HG02943 (cell line): ENCODE measurements around the gene AGBL4.
"Not testable (repeated sequence)": the region's sequence is repeated elsewhere in the genome, so short reads cannot be mapped to it uniquely, and the experiment has no call there.

Experiments used
- ATAC-seq: cut with Tn5 transposase; IDR thresholded peaks from one replicate; pipeline ENCODE4 v1.9.1; 2021; ENCODE audit warnings: mild to moderate bottlenecking, low read depth, moderate library complexity; ENCODE audit not compliant: unreplicated experiment

Gene AGBL4

DNA sequence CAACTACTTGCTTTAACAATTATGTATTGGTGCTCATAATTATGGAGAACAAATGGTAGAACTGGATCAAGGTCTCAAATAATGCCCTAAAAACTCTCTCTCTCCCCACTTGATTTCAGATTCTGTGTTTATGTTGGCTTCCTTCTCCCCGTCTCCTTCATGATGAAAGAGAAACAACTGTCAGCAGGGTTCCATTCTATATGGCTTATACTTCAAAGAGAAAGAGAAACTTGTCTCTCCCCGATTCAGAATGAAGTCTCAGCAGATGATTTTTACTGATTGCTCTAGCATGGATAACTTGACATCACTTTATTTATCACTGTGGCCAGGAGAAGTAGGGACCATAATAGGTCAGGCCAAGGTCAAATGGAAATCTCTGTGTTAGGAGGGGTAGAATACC is 575.6 kb downstream of the AGBL4 start:
- ATAC-seq, result no peak

DNA sequence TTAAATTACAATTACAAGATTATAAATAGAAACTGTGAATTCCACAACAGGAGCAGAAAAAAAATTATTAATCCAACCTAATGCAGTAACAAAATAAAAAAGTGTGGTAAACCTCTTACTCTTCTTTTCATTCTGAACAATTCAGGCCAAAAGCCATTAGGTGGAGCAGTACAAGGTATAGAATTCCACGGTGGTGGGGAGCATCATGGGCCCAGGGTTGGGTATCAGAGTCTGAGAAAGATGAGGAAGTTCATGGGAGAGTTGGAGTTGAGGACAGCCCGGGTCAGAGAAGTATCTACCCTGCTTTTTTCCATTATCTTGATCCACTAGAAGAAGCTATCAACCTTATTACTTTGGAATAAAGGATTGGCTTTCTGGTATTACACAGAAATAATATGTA is 586.9 kb downstream of the AGBL4 start:
- no peak for ATAC-seq

DNA sequence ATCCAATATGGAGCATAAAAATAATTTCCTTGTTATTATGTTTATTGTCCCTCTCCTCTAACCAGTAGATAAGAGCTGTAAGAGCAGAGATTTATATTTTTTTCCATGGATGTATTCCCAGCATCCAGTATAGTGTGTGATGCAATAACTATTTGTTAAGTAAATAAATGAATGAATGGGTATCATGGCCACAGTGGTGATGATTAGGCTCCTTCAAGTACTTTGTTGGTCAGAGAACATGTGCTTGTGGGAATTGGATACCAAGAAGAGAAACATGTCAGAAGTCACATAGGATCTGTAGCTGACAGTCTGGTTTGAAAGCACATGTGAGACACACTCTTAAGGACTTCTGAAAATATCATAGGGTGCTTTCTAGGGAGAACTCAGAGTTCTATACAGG is 588.5 kb downstream of the AGBL4 start:
- ATAC-seq, result no peak

DNA sequence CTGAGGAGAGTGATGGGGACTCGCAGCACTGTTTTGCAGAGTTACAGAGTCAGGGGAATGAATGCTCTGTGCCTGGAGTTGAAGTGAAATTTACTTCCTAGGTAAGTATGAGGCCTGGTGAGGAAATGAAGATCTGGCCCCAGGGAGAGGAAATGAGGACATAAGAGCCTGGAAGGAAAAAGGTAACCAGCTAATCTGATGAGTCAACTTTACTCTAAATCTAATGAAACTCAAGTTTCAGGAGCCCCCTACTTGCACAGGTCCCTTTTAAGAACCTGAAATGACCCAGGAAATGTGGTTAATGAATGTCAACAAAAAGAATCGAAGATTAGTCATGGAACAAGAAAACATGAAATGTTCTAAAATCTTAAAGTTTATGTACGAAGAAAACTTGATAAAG is 599.0 kb downstream of the AGBL4 start:
- ATAC-seq, result no peak

DNA sequence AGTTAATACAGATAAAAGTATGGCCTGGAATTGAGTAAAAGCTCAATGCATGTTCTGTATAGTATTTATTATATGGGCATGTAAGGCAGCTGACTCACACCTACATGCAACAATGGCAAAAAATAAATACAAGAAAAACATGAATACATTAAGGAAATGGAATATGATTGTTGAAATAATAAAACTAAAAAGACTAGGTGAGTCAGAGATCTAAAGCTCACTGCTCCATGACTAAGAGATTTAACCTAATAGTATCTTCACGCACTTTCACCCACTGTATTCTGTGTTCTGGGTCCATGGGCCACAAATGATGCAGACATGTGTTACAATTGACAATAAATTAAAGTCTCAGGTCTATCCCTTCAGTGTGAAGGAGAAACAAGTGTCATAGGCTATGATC is 607.0 kb downstream of the AGBL4 start:
- ATAC-seq, result no peak

DNA sequence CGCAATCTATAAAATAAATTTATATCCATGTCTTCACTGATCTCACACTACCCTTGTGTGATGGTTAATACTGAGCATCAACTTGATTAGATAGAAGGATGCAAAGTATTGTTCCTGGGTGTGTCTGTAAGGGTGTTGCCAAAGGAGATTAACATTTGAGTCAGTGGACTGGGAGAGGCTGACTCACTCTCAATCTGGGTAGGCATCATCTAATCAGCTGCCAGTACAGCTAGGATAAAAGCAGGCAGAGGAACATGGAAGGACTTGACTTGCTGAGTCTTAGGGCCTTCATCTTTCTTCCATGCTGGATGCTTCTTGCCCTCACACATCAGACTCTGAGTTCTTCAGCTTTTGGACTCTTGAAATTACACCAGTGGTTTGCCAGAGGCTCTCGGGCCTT is 615.4 kb downstream of the AGBL4 start:
- ATAC-seq, result no peak

DNA sequence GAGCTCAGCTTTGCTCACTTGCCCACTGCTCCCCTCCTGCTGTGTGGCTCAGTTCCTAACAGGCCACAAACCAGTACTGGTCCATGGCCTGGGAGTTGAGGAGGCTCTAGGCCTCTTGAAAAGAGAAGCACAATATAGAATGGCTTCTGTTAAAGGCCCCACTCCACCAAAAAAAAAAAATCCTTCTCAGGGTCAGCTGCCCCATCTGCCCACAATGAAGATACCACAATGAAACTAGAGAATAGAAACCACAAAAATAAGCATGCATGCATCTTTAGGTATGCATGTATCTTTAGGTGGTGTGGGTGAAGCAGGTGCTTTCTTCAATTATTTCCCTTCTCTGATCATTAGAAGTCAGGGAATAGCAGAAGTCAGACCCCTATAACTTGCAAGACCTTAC is 626.7 kb downstream of the AGBL4 start:
- no peak for ATAC-seq

DNA sequence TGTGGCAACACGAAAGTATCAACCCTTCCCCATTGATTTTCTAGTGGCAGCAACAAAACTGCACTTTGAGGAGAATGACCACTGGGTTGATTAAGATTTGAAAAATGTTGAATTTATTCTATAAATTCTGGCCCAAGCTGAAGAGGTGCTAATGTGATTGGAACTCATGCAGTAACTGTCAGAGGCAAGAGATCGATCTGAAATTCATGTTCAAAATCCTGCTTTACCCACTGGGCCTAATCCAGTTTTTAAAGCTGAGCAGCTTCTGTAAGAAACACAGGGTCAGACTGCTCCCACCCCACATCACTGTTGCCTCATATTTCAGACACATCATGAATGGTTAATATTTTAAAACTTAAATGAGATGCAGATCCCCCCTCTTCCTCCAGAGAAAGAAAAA is 629.6 kb downstream of the AGBL4 start:
- no peak for ATAC-seq

DNA sequence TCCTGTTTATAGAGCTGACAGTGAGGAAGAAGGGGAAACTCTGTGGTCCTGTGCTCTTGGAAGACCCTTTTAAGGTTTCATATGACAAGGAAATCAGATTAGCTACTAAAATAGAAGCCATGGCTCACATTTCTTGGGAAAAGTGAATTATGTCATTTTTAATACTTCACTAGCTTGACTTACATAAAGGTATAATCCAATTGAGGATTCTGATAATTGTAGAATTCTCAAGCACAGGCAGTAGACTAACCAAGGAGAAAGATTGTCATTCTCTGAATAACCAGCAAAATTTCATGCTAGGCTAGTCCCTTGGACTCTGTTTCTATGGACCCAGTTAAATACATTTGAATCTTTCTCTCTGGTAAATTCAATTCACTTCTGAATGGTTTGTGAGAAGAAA is 634.1 kb downstream of the AGBL4 start:
- ATAC-seq, result no peak

DNA sequence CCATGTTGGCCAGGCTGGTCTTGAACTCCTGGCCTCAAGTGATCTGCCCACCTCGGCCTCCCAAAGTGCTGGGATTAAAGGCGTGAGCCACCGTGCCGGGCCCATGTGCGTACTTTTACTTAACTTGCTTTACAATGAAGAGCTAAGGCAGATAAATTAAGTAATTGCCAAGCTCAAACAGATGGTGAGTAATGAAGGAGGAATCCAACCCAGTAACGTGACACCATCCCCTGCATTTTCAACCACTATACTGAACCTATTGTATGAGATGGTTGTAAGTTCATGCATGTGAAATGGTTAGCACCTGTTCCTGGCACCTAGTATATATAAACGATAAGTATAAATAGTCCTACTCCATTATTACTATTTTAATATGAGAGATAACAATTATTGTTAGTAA is 659.1 kb downstream of the AGBL4 start:
- no peak for ATAC-seq

DNA sequence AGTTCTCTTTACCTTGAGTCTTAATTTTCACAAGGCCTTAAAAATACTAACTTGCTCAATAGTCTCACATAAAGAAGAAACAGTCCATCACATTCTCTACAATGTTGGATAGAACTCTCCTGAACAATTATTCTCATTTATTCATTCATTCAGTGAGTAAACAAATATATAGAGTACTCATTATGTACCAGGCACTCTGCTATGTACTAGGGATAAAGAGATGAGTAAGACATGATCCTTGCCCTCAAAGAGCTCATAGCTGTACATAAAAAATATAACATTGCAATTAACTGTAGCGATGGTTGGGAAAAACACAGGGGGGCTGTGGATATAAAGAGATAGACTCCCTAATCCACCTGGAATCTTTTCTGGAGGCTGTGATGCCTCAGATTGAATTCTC is 660.1 kb downstream of the AGBL4 start:
- no peak for ATAC-seq

DNA sequence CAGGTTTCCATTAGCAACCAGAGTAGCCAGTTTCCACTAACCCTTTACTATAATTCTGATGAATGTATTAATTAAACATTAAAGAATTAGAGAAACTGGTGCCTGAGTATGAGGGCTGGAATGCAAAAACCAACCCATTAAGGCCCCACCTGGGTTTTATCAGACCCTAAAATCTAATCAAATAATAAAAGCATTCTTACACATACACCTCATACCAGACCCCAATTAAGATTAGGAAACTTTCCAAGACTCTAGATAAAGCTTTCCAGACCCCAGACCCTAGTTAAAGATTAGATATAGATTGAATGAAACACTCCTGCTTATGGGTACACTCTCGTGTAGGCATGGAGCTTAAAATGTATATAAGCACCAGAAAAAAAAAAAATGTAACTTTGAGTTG is 665.7 kb downstream of the AGBL4 start:
- no peak for ATAC-seq

DNA sequence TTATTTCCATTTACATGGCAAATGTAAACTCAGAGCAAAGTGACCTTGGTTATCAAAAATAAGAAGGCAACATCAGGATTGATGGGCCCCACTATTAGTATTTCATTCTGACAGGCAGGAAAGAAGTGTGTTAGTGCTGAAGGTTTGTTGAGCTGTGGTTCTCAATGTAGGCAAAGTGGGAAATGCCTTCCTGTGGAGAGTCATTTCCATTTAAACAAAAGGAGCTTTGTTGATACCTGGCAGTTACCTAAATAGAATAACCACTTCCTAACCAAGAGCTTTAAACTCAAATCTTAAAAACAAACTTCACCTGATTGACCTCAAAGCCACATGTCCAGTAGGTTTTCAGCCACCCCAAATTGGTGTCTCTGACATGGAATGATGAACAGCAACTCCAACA is 667.2 kb downstream of the AGBL4 start:
- ATAC-seq, result no peak

DNA sequence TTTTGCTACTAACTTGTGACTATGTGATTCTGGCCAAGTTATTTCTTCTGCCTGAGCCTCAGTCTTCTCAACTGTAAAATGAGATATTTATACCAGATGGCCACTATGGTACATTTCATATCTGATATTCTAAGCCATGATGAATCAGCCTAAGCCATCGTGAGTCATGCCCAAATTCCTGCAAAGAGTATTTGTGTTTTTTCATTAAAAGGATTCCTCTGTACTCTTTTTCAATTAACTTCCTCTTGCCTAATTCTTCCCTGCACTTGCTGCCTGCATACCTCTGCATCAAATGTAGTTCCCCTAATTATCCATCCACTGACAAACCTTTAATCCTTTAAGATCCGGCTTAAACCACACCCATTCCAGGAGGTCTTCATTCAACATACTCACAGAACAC is 672.0 kb downstream of the AGBL4 start:
- ATAC-seq, result no peak

DNA sequence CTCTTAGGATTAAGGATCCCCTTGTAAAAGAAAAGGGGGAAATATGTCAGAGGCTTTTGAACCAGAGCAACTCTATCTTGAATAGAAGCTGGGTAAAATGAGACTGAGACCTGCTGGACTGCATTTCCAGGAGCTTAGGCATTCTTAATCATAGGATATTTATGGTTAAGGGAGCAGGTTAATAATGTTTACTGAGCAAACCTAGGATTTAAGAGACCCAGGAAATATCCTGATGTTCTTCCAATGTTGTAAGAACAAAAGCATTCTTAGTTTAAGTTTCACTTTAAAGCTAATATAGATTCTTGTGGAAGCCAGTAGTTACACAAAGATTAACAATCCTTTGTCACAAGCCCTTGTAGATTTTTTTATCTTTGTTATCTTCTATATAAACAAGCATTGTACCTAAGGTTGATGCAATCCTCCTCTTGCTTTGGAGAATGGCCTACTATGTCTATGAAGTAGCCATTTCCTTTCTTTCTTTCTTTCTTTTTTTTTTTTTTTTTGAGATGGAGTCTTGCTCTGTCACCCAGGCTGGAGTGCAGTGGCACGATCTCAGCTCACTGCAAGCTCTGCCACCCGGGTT is 676.9 kb downstream of the AGBL4 start:
- ATAC-seq, result no peak

DNA sequence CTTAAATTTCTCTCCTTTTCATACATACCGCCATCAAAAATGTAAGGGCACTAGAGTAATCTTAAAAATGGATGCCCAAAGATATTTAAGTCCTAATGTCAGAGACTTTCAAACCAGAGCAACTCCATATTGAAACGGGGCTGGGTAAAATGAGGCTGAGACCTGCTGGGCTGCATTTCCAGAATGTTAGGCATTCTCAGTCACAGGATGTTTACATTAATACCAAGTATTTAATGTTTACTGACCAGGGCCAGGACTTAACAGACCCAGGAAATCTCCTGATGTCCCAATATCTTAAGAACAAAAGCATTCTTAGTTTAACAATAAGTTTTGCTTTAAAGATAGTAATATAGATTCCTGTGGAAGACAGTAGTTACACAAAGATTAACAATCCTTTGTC is 683.2 kb downstream of the AGBL4 start:
- ATAC-seq, result no peak

DNA sequence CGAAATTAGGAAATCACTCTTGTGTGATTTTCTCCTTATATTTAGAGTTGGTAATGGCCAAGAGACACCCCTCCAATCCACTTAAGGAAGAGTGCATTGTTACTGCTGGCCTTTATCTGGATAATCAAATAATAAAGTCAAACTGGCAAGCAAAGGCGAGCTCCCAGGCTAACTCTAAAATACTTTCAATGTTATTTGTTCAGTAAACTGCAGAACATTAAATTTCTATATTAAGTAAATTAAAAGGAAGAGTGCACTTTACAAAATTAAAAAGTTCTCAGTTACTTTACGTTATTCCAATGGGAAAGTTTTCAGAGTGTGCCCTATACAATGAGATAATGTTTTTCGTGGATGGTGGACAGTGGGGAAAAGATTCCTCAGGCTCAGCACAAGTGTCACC is 684.7 kb downstream of the AGBL4 start:
- ATAC-seq, result no peak

DNA sequence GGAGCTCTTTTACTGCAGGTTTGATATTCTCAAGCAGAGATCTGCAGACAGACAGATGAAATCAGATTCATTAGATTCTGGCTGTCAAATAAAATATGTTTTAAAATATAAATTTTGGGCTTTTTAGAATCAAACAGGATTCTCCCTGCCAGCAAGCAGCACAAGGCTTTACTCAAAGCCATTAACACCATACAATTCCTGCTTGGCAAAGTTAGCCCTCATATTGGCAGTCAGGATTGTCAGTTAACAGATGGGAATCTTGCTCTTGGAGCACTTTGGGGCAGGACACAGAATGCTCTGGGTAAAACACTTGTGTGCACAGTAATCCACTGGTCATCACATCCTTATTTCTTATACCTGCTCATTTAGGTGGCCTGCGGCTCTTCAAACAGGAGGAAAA is 686.5 kb downstream of the AGBL4 start:
- no peak for ATAC-seq

DNA sequence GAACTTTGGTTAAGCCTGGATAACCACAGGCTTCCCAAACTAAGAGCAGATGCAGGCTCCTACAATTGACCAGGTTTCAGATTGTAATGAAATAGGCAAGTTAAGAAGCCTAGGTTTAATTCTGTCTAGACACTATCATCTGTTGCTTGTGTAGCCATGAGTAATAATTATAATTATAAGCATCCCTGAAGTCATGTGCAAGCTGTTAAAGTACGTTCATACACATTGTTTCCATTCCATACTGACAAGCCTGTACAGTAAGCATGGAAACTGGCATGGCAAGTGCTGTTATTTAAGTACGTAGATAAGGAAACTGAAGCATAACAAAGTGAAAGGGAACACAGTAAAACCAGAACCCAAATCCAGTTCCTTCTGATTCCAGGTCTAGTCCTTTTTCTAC is 689.8 kb downstream of the AGBL4 start:
- ATAC-seq, result no peak

DNA sequence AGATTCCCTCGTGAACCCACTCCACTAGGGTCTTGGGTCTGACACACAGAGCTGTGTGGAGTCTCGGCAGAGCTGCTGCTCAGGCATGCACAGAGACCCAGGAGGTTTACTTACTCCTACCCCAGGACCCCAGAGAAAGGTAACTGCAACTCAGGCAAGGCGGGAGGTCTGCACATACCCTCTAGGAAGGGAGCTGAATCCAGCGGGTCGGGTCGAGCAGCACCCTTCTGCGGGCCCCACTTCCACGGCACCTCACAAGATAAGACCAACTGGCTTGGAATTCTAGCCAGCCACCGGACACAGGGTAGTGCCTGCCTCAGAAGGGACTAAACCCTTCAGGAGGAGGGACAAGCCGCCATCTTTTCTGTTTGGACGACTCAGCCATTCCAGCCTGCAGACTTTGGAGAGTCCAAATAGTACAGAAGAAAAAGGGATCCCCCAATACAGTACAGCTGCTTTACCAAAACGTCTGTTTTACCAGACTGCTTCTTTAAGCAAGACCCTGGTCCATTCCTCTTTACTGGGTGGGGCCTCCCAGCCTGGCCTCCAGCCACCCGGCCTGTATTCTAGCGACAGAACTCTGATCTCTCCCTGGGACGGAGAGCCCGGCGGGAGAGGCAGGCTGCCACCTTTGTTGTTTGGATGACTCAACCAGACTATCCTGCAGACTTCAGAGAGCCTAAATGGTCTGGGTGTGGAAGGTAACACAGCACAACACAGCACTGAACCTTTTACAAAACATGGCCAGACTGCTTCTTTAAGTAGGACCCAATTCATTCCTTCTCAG is 692.5 kb downstream of the AGBL4 start:
- ATAC-seq, result no peak

DNA sequence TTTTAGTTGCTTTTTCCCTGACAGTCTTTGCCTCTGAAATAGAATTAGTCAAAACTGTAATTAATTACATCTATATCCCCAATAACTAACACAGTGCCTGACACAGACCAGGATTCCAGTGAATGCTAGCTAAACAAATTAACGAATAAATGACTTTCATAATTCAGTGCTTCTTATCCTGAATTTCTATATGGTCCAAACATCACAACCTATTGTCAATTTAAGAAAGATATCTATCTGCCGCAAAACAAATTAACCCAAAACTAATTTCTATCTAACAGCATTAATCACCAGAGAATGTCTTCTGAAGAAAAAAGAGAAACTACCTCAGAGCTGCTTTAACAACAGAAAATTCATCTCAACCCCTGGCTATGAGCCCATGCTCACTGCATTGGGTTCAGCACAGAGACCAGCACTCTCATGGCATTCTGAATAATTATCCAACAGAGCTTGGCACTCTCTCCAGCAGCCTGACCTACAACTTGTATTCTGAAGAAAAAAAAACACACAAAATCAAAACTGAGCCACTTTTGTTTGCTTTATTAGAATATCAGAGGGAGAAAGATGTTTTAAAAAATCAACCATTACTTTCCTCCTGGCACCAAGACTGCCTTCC is 699.7 kb downstream of the AGBL4 start:
- no peak for ATAC-seq

DNA sequence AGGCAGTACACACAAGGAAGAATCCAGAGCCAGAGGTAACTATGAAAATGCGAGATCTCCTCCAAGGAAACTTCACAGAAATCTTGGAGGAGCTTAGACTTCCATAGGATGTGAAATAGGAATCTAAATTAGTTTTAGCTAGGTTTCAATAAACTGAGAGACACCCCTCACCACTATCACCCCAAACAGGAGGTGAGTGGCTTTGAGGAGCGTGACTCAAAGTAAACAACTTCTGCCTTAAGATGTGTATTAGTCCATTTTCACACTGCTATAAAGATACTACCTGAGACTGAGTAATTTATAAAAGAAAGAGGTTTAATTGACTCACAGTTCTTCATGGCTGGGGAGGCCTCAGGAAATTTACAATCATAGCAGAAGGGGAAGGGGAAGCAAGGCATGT is 703.3 kb downstream of the AGBL4 start:
- not testable (repeated sequence) for ATAC-seq
